GM21529 (cell line): ENCODE measurements around the gene IL17RA.
"Not testable (repeated sequence)": the region's sequence is repeated elsewhere in the genome, so short reads cannot be mapped to it uniquely, and the experiment has no call there.

Source experiments
- ATAC-seq: cut with Tn5 transposase; IDR thresholded peaks from one replicate; pipeline ENCODE4 v1.9.1; 2021; ENCODE audit not compliant: unreplicated experiment

Gene IL17RA

GRCh38 chr22:17118342-17118741, 33.5 kb downstream of the IL17RA start:
- no peak for ATAC-seq

GRCh38 chr22:17119481-17120202, 34.8 kb downstream of the IL17RA start:
- ATAC-seq = no peak

DNA sequence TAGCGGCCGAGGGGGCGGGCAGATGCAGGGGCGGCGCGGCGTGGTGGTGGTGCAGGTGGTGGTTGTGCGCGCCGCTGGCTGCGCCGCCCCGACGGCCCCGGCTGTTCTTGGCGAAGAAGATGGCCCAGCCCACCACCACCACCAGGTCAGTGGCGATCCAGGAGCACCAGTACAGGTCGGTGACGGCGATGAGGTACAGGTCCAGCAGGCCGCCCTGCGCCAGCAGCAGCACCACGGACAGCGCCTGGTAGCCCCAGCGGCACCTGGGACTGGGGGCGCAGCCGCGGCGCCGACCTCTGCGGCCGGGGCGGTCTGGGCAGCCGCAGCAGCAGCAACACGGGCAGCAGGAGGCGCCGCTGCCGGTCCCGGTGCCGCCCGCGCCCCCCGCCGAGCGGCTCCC, 35.5 kb downstream of the IL17RA start:
- ATAC-seq = no peak

DNA sequence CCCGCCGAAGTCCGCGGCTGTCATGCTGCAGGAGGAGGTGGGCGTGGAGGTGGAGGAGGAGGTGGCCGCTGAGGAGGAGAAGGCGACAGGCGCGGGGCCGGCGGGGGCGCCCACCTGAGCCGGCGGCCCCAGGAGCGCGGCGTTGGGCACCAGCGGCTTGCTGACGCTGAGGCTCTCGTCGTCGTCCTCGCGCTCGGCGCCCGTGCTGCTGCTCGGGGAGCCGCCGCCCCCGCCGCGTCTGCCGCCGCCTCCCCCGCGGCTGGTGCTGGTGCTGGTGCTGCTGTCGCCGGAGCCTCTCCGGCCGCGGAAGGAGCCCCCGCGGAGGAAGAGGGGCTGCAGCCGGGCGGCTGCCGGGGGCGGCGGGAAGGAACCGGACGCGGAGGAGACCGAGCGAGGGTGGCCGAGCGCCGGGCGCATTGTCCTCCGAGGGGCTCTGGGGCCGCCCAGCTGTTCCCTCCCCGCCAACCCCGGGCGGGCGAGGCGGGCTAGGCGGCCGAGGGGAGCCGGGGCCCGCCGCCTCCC, 36.0 kb downstream of the IL17RA start:
- no peak for ATAC-seq

- ATAC-seq = no peak
These were observed 36.7 kb downstream of the IL17RA start, which contains the start of gene TMEM121B for GRCh38 chr22:17121233-17122195. TSS of gene TMEM121B (minus strand) at chr22:17121360. CDS start at chr22:17121127, 233 bp downstream.

GRCh38 chr22:17130199-17130598, 45.4 kb downstream of the IL17RA start:
- no peak for ATAC-seq

DNA sequence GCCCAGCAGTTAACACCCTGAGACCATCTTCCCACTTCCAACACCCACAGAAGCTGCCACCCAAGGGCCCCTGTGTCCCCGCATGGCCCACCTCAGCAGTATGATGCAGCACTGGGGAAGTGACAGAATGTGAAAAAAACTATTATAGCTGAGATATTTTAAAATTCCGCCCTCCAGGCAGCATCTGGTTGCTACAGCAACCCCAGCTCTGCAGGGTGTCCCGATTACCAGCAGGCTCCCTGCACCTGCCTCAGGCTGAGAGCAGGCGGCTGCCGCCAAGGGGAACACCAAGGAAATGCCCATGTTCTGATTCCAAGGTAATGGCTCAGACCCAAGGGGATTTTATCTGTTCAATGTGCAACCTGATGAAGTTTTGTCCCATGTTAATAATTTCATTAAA, 46.9 kb downstream of the IL17RA start:
- ATAC-seq = no peak

DNA sequence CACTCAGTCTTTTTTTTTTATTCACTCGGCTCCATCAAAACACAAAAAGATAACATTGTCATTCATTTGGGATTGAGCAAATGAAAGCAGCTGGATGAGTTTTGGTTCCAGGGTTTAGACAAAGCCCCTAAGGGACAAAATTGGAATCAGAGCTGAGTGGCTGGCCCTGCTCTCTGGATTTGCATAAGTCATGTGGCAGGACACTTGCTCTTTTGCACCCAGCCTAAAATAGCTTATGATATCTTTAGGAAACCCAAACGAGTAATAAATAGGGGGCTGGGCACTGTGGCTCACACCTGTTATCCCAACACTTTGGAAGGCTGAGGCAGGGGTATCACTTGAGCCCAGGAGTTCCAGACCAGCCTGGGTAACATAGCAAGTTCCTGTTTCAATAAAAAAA, 47.3 kb downstream of the IL17RA start:
- no peak for ATAC-seq

GRCh38 chr22:17133137-17133536, 48.3 kb downstream of the IL17RA start:
- no peak for ATAC-seq

DNA sequence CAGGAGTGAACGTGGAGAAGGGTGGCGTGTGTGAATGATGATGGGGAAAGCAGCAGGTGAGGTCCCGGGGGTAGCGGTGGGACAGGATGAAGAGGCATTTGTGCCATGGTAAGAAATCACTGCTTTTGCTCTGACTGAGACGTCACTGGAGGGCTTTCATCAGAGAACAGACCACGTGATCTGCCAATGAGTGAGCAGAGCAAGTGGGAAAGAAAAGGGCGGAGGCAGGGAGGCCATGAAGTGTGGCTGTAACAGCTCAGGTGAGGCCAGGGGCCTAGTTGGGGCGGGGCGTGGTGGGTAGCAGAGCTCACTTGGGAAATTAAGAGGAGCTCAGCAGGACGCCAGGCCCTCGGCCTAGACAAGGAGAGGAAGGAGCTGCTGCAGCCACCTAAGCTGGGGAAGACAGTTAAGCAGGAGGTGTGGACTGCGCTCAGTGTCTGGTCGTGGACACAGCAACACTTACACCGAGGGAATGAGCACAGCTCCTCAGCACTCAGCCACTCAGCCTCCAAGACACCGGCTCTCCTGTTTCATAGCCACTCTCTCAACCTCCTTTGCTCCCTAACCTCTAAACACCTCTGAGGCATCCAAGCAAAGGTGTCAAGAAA, 50.5 kb downstream of the IL17RA start:
- no peak for ATAC-seq

GRCh38 chr22:17137170-17137569, 52.4 kb downstream of the IL17RA start:
- no peak for ATAC-seq

- ATAC-seq = no peak
These were observed 53.1 kb downstream of the IL17RA start for GRCh38 chr22:17137861-17138425.

- ATAC-seq = no peak
These were observed 53.7 kb downstream of the IL17RA start for GRCh38 chr22:17138513-17138912.

DNA sequence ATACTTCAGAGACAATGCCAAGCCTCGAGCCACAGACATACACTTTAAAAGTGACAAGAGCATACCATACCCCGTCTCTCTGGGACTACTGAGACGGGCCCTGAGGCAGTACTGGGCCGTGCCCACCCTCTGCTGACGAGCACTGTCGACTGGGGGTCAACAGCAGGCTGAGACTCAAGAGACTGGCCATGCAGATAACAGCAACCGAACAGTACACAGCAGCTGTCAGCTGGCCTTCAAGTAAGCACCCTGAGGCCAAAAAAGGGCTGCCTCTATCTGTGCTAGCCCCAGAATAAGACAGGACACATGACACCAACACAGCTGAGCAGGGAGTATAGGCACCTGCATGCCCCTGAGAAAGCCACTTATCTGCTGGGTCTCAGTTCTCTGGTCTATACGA, 55.2 kb downstream of the IL17RA start:
- ATAC-seq = no peak

GRCh38 chr22:17140826-17141766, 56.3 kb downstream of the IL17RA start:
- ATAC-seq = no peak

DNA sequence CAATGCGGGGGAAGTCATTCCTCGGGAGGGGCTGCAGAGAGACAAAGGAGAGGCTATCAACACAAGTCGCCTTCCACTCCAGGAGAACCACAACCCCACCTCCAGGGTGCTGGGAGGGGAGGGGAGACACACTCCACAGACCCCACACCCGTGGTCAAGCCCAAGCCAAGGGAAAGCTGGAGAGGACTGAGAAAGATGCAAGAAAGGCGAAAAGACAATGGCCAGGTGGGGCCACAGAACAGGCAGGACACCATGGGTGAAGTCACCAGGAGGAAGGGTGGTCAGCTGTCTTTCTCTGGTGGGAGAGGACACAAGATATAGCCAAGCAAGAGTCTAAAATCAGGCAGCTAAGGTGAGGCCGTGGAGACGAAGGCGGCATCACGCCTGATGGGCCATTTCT, 58.3 kb downstream of the IL17RA start:
- ATAC-seq = no peak

DNA sequence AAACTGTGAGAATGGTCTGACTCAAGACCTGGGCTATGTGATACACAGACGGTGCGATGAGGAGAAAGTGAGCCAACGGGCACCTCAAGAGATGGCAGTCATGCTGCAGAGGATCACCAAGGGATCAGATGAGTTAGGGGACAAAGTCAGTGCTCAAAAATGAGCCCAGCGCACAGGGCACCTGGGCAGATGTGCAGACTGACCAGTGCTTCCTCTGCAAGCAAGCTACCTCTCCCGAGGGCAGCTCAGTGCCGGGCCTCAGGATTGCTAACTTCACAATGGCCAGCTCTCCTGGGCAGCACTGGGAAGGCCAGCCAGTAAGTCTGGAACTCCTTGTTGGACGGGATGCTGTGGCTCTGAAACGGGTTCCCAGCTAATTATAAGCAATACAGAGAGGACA, 59.0 kb downstream of the IL17RA start:
- ATAC-seq = no peak

- ATAC-seq = no peak
These were observed 60.4 kb downstream of the IL17RA start for GRCh38 chr22:17145021-17145680.

DNA sequence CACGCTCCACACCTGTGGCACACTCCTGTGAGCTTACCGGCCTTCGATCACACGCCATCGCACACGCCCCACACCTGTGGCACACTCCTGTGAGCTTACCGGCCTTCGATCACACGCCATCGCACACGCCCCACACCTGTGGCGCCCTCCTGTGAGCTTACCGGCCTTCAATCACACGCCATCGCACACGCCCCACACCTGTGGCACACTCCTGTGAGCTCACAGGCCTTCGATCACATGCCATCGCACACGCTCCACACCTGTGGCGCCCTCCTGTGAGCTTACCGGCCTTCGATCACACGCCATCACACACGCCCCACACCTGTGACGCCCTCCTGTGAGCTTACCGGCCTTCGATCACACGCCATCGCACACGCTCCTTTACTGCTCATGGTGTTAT, 62.7 kb downstream of the IL17RA start:
- not testable (repeated sequence) for ATAC-seq
